Measurements from ENCODE around the gene PPL. TPM values are rescaled to one million over a fixed set of nuclear protein-coding genes. Genes with fewer than 3 reads are reported as not detected.

PPL gene
- total and polyA plus RNA-seq, 2 of the 13 experiments (the other 11 are each of a cell fraction or from before 2014, with no cell fraction given) = 5.7 to 6.6 TPM

GRCh38 chr16:4957720-4958509, 21.0 kb upstream of the PPL start, which contains the start of gene SEC14L5 (continued):
- TF ChIP-seq RERE (CRISPR knock-in tag; IDR thresholded peaks at IDR 0.05; ENCODE audit: low read depth) = no peak
- TF ChIP-seq, protein P1, sequence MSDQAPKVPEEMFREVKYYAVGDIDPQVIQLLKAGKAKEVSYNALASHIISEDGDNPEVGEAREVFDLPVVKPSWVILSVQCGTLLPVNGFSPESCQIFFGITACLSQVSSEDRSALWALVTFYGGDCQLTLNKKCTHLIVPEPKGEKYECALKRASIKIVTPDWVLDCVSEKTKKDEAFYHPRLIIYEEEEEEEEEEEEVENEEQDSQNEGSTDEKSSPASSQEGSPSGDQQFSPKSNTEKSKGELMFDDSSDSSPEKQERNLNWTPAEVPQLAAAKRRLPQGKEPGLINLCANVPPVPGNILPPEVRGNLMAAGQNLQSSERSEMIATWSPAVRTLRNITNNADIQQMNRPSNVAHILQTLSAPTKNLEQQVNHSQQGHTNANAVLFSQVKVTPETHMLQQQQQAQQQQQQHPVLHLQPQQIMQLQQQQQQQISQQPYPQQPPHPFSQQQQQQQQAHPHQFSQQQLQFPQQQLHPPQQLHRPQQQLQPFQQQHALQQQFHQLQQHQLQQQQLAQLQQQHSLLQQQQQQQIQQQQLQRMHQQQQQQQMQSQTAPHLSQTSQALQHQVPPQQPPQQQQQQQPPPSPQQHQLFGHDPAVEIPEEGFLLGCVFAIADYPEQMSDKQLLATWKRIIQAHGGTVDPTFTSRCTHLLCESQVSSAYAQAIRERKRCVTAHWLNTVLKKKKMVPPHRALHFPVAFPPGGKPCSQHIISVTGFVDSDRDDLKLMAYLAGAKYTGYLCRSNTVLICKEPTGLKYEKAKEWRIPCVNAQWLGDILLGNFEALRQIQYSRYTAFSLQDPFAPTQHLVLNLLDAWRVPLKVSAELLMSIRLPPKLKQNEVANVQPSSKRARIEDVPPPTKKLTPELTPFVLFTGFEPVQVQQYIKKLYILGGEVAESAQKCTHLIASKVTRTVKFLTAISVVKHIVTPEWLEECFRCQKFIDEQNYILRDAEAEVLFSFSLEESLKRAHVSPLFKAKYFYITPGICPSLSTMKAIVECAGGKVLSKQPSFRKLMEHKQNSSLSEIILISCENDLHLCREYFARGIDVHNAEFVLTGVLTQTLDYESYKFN (CRISPR knock-in tag; conservative IDR thresholded peaks at IDR 0.05) = peak; percentile 80
- TF ChIP-seq REXO4 (CRISPR knock-in tag; IDR thresholded peaks at IDR 0.05; ENCODE audit: borderline replicate concordance) = no peak
- peak; percentile 82; the same call in 1 of the 2 replicates for TF ChIP-seq GATA4 (IDR thresholded peaks at IDR 0.05; ENCODE audit: borderline replicate concordance, low read depth)
- TF ChIP-seq SALL1 (CRISPR knock-in tag; IDR thresholded peaks at IDR 0.05) = peak; percentile 40
- TF ChIP-seq, protein P2, sequence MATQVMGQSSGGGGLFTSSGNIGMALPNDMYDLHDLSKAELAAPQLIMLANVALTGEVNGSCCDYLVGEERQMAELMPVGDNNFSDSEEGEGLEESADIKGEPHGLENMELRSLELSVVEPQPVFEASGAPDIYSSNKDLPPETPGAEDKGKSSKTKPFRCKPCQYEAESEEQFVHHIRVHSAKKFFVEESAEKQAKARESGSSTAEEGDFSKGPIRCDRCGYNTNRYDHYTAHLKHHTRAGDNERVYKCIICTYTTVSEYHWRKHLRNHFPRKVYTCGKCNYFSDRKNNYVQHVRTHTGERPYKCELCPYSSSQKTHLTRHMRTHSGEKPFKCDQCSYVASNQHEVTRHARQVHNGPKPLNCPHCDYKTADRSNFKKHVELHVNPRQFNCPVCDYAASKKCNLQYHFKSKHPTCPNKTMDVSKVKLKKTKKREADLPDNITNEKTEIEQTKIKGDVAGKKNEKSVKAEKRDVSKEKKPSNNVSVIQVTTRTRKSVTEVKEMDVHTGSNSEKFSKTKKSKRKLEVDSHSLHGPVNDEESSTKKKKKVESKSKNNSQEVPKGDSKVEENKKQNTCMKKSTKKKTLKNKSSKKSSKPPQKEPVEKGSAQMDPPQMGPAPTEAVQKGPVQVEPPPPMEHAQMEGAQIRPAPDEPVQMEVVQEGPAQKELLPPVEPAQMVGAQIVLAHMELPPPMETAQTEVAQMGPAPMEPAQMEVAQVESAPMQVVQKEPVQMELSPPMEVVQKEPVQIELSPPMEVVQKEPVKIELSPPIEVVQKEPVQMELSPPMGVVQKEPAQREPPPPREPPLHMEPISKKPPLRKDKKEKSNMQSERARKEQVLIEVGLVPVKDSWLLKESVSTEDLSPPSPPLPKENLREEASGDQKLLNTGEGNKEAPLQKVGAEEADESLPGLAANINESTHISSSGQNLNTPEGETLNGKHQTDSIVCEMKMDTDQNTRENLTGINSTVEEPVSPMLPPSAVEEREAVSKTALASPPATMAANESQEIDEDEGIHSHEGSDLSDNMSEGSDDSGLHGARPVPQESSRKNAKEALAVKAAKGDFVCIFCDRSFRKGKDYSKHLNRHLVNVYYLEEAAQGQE (IDR thresholded peaks at IDR 0.05; ENCODE audit: borderline replicate concordance in 1 of 2, low read depth in 1 of 2, low read length in 2 of 2) = peak; percentile 73 to 96
- TF ChIP-seq ZNF207 (IDR thresholded peaks at IDR 0.05; ENCODE audit: borderline replicate concordance) = no peak
- peak; percentile 26 for TF ChIP-seq TEAD3 (CRISPR knock-in tag; optimal IDR thresholded peaks at IDR 0.05; ENCODE audit: borderline replicate concordance)
- peak; percentile 33; the same call in 1 of the 2 replicates for TF ChIP-seq ZBTB25 (CRISPR knock-in tag; IDR thresholded peaks at IDR 0.05)
- no peak for TF ChIP-seq RNF219 (CRISPR knock-in tag; IDR thresholded peaks at IDR 0.05)
- peak; percentile 68 for TF ChIP-seq NFYB (CRISPR knock-in tag; IDR thresholded peaks at IDR 0.05)

Measured in HepG2 (cell line).